GM21447 (cell line): ENCODE data around the gene PLD5.
"Not testable (repeated sequence)": the region's sequence is repeated elsewhere in the genome, so short reads cannot be mapped to it uniquely, and the experiment has no call there.

ENCODE experiments used
- ATAC-seq: cut with Tn5 transposase; IDR thresholded peaks from one replicate; pipeline ENCODE4 v1.9.1; 2021; ENCODE audit not compliant: unreplicated experiment

Gene PLD5

DNA sequence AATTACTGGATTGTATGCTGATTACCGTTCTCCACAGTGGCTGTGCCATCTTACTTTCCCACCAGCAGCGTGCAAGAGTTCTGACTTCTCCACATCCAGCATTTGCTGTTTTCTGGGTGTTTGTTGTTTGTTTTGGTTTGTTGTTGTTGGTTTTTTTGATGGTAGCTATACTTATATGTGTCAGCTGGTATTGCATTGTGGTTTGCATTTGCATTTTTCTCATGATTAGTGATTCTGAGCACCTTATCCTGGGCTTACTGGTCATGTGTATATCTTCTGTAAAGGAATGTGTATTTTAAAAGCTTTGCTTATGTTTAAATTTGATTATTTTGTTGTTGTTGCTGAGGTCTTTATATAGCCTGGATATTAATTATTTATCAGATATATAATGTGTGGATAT is 458.7 kb downstream of the PLD5 start:
- no peak for ATAC-seq

DNA sequence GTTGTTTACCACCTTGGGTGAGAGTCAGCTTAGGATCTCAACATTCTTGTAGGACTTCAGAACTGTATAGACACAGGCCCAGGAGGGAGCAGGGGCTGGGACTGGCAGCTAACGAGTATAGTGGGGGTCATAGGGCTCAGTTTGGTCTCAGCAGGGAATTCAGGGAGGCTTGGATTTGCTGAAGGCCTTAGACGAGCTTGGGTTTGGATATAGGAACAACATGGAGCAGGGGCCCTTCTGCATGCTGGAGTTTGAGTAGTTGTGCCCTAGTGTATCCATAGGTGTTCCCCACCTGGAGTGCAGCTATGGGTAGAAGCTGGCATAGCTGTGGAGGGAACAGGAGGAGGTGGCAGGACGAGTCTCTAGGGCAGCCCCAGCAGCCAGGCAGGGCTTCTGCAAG is 462.2 kb downstream of the PLD5 start:
- ATAC-seq: no peak

DNA sequence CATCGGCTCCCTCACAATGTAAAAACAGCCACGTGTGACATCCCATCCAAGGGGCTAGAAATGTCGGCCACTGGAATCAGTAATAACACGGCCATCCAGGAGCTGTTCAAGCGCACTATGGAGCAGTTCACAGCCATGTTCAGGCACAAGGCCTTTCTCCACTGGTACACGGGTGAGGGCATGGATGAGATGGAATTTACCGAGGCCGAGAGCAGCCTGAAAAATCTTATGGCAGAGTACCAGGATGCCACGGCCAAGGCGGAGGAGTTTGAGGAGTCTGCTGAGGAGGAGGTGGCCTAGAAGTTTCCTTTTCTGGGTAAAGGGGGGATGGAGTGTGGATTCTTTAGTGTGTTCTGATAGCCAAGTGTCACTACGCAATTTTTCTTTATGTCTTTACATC is 464.5 kb downstream of the PLD5 start:
- ATAC-seq: no peak

DNA sequence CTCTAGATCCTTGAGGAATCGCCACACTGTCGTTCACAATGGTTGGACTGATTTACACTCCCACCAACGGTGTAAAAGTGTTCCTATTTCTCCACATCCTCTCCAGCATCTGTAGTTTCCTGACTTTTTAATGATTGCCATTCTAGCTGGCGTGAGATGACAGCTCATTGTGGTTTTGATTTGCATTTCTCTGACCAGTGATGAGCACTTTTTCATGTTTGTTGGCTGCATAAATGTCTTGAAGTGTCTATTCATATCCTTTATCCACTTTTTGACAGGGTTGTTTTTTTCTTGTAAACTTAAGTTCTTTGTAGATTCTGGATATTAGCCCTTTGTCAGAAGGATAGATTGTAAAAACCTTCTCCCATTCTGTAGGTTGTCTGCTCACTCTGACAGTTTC is 465.9 kb downstream of the PLD5 start:
- ATAC-seq: peak; percentile 87

DNA sequence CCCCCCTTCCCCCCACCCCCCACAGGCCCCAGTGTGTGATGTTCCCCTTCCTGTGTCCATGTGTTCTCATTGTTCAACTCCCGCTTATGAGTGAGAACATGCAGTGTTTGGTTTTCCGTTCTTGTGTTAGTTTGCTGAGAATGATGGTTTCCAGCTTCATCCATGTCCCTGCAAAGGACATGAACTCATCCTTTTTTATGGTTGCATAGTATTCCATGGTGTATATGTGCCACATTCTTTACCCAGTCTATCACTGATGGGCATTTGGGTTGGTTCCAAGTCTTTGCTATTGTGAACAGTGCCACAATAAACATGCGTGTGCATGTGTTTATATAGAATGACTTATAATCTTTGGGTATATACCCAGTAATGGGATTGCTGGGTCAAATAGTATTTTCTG is 466.3 kb downstream of the PLD5 start:
- not testable (repeated sequence) for ATAC-seq

DNA sequence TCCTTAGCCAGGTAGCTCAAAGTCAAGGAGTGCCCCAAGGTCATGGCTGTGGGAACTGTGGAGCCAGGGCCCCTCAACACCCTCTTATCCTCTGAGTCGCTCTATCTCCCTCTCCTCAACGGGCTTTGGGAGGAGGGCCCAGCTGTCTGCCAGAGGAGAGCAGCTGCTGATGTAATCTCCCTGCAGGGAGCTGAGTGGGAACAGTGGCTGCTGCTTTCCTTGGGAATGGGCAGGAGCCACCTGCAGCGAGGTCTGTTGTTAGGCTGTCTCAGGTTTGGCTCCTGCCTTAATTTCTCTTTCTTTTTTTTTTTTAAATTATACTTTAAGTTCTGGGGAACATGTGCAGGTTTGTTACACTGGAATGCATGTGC is 466.8 kb downstream of the PLD5 start:
- ATAC-seq: no peak

DNA sequence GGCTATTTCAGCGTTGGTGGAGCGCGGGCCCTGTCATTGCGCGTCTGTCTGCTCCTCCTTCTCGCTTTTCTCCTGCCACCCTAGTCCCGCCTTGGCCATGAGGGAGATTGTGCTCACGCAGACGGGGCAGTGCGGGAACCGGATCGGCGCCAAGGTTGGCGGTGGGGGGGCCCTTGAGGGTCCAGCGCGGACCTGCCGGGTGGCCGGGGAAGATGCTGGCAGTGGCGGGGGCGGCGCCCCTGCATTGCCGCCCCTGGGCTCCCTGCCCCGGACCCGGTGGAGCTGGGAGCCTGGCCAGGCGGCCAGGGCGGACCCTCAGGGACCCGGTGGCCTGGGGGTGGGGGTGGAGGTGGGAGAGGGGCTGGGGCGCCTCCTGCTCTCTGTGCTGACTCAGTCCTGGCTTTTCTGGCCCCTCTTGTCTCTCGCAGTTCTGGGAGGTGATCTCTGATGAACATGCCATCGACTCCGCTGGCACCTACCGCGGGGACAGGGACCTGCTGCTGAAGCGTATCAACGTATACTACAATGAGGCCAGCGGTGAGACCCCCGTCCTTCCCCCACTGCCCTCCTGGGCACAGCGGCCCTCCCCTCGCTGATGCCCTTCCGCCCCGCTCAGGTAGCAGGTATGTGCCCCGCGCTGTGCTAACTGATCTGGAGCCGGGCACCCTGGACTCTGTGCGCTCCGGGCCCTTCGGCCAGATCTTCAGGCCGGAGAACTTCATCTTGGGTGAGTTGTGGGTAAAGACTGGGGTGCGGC is 467.3 kb downstream of the PLD5 start:
- ATAC-seq: no peak

DNA sequence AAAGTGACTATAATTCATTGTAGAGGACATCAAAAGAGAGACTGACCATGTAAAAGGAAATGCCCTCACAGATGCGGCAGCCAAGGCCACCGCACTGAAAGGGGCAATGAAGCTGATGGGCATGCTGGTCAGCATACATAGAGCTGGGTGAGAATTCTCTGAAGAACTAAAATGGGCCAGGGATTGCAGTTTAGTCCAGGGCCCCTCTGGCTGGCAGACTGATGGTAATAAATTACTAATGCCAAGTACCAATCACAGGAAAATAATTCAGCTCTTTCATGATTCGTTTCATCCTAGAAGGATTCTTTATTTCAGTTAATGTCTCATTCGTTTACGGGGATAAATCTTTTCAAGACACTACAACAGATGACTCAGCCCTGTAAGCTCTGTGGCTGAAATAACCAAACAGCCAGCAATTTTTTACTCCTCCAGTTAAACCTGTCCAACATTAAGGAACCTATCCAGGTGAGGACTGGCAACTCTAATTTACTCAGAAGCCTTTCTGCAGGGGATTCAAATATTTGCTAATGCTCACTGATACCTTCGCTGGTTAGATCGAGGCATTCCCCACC is 468.7 kb downstream of the PLD5 start:
- ATAC-seq: no peak

DNA sequence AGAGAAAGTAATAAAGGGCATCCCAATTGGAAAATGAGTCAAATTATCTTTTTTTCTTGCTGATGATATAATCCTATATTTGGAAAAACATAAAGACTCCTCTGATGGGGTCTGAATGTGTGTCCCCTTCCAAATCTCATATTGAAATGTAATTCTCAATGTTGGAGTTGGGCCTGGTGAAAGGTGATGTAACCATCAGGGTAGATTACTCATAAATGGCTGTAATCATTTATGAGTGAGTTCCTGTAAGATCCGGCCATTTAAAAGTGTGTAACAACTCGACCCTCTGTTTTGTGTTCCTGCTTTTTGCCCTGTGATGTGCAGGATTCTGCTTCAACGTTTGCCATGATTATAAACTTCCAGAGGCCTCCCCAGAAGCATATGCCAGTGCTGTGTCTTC is 481.3 kb downstream of the PLD5 start:
- ATAC-seq: no peak

DNA sequence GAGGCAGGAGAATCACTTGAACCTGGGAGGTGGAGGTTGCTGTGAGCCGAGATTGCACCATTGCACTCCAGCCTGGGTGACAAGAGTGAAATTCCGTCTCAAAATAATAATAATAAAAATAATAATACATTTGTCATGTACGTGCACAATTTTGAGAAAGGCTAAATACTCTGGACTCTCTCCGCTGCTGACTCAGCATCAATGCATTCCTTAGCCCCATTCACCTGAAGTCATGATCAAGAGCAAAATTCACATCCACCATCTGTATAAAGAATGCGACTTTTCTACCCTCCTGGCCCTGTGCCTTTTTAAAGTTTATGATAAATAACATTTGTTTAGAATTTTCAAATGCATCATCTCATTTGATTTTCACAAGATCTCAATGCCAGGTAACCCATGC is 490.1 kb downstream of the PLD5 start:
- no peak for ATAC-seq

DNA sequence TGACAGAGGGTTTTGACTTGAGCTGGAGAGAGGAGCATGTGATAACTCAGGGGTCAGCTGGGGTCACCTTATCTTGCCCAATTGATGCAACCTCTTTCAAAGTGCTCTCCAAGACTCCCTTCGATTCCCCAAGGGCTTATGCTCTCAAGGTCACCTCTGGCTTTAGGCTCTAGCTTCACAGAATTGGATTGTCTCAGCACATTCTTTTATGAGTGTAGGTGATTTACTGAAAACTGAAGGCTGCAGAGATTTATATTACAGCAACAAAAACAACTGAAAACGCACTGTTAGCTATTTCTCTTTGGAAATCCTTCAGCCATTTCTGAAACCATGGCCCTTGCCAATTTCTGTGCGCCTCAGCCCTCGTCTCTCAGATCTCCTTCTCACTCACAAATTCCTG is 491.1 kb downstream of the PLD5 start:
- no peak for ATAC-seq
